ENCODE data around the gene FERMT1. TPM values are rescaled to one million over a fixed set of nuclear protein-coding genes. Genes with fewer than 3 reads are reported as not detected.

FERMT1 gene
- 10 to 100 TPM; 10.9 to 14.0 TPM for polyA plus RNA-seq

- Histone ChIP-seq H3K27ac (ENCODE audit: low read depth in 2 of 2, low read length in 1 of 2) (peak within 1 kb of the TSS; percentile 94 to 95), H3K4me3 (ENCODE audit: low read depth in 1 of 2, low read length in 2 of 2) (peak within 1 kb of the TSS; percentile 62 to 78), H3K9me3 (ENCODE audit: control insufficient read depth in 2 of 2, insufficient read depth in 1 of 2, low read depth in 1 of 2, low read length in 1 of 2) (no peaks in the 10 kb centered on the region), H3K36me3 (ENCODE audit: control insufficient read depth in 2 of 2, insufficient read depth in 2 of 2, low read length in 1 of 2) (peaks cover 0 to 3% of the 10 kb centered on the region in 2 donors), H3K27me3 (ENCODE audit: control insufficient read depth in 1 of 2, insufficient read depth in 2 of 2, low read length in 2 of 2) (no peaks in the 10 kb centered on the region), H3K4me1 (ENCODE audit: control insufficient read depth in 2 of 2, insufficient read depth in 2 of 2, low read length in 1 of 2) (peaks cover 0 to 3% of the 10 kb centered on the region in 2 donors)
- WGBS, 2 donors = 4% methylated on average over 47 to 55 of the region's 55 CpGs
Observed at GRCh38 chr20:6122873-6123648, at the start of gene FERMT1. Gene FERMT1, minus strand, starts transcription at chr20:6123030. Its CDS starts 3,476 bp downstream, at chr20:6119554.

GRCh38 chr20:6169251-6169650, 46.4 kb upstream of the FERMT1 start:
- Histone ChIP-seq H3K36me3 (ENCODE audit: control insufficient read depth in 2 of 2, insufficient read depth in 2 of 2, low read length in 1 of 2) (no peaks in the 10 kb centered on the region), H3K27me3 (ENCODE audit: control insufficient read depth in 1 of 2, insufficient read depth in 2 of 2, low read length in 2 of 2) (no peaks in the 10 kb centered on the region), H3K9me3 (ENCODE audit: control insufficient read depth in 2 of 2, insufficient read depth in 1 of 2, low read depth in 1 of 2, low read length in 1 of 2) (peaks cover 0 to 5% of the 10 kb centered on the region in 2 donors), H3K27ac (ENCODE audit: low read depth in 2 of 2, low read length in 1 of 2) (no peak overlapping the region), H3K4me1 (ENCODE audit: control insufficient read depth in 2 of 2, insufficient read depth in 2 of 2, low read length in 1 of 2) (no peaks in the 10 kb centered on the region), H3K4me3 (ENCODE audit: low read depth in 1 of 2, low read length in 2 of 2) (no peak overlapping the region)

- Histone ChIP-seq H3K9me3 (ENCODE audit: control insufficient read depth in 2 of 2, insufficient read depth in 1 of 2, low read depth in 1 of 2, low read length in 1 of 2) (peaks cover 0 to 5% of the 10 kb centered on the region in 2 donors), H3K36me3 (ENCODE audit: control insufficient read depth in 2 of 2, insufficient read depth in 2 of 2, low read length in 1 of 2) (no peaks in the 10 kb centered on the region), H3K27ac (ENCODE audit: low read depth in 2 of 2, low read length in 1 of 2) (no peak overlapping the region)
Observed at GRCh38 chr20:6168204-6168603, 45.4 kb upstream of the FERMT1 start.

GRCh38 chr20:6165346-6165745, 42.5 kb upstream of the FERMT1 start:
- no peak overlapping the region for H3K27ac ChIP-seq (ENCODE audit: low read depth in 2 of 2, low read length in 1 of 2)
- no peaks in the 10 kb centered on the region for H3K9me3 ChIP-seq (ENCODE audit: control insufficient read depth in 2 of 2, insufficient read depth in 1 of 2, low read depth in 1 of 2, low read length in 1 of 2)
- no peaks in the 10 kb centered on the region for H3K4me1 ChIP-seq (ENCODE audit: control insufficient read depth in 2 of 2, insufficient read depth in 2 of 2, low read length in 1 of 2)
- no peaks in the 10 kb centered on the region for H3K27me3 ChIP-seq (ENCODE audit: control insufficient read depth in 1 of 2, insufficient read depth in 2 of 2, low read length in 2 of 2)
- no peak overlapping the region for H3K4me3 ChIP-seq (ENCODE audit: low read depth in 1 of 2, low read length in 2 of 2)
- H3K36me3 ChIP-seq (ENCODE audit: control insufficient read depth in 2 of 2, insufficient read depth in 2 of 2, low read length in 1 of 2) = no peaks in the 10 kb centered on the region

More at GRCh38 chr20:6168204-6168603, 45.4 kb upstream of the FERMT1 start:
- H3K4me3 ChIP-seq (ENCODE audit: low read depth in 1 of 2, low read length in 2 of 2) = no peak overlapping the region
- no peaks in the 10 kb centered on the region for H3K27me3 ChIP-seq (ENCODE audit: control insufficient read depth in 1 of 2, insufficient read depth in 2 of 2, low read length in 2 of 2)
- no peaks in the 10 kb centered on the region for H3K4me1 ChIP-seq (ENCODE audit: control insufficient read depth in 2 of 2, insufficient read depth in 2 of 2, low read length in 1 of 2)

GRCh38 chr20:6164421-6165341, 41.9 kb upstream of the FERMT1 start:
- Histone ChIP-seq H3K36me3 (ENCODE audit: control insufficient read depth in 2 of 2, insufficient read depth in 2 of 2, low read length in 1 of 2) (no peaks in the 10 kb centered on the region), H3K27ac (ENCODE audit: low read depth in 2 of 2, low read length in 1 of 2) (no peak overlapping the region), H3K9me3 (ENCODE audit: control insufficient read depth in 2 of 2, insufficient read depth in 1 of 2, low read depth in 1 of 2, low read length in 1 of 2) (no peaks in the 10 kb centered on the region), H3K4me1 (ENCODE audit: control insufficient read depth in 2 of 2, insufficient read depth in 2 of 2, low read length in 1 of 2) (no peaks in the 10 kb centered on the region), H3K27me3 (ENCODE audit: control insufficient read depth in 1 of 2, insufficient read depth in 2 of 2, low read length in 2 of 2) (no peaks in the 10 kb centered on the region), H3K4me3 (ENCODE audit: low read depth in 1 of 2, low read length in 2 of 2) (no peak overlapping the region)
- WGBS, 2 donors = 51 to 52% methylated on average over 10 of the region's 10 CpGs

GRCh38 chr20:6160736-6161135, 37.9 kb upstream of the FERMT1 start:
- no peaks in the 10 kb centered on the region for H3K27me3 ChIP-seq (ENCODE audit: control insufficient read depth in 1 of 2, insufficient read depth in 2 of 2, low read length in 2 of 2)
- H3K36me3 ChIP-seq (ENCODE audit: control insufficient read depth in 2 of 2, insufficient read depth in 2 of 2, low read length in 1 of 2) = no peaks in the 10 kb centered on the region
- H3K4me3 ChIP-seq (ENCODE audit: low read depth in 1 of 2, low read length in 2 of 2) = no peak overlapping the region
- H3K27ac ChIP-seq (ENCODE audit: low read depth in 2 of 2, low read length in 1 of 2) = no peak overlapping the region
- H3K9me3 ChIP-seq (ENCODE audit: control insufficient read depth in 2 of 2, insufficient read depth in 1 of 2, low read depth in 1 of 2, low read length in 1 of 2) = peaks cover 0 to 5% of the 10 kb centered on the region in 2 donors
- H3K4me1 ChIP-seq (ENCODE audit: control insufficient read depth in 2 of 2, insufficient read depth in 2 of 2, low read length in 1 of 2) = no peaks in the 10 kb centered on the region
- 76 to 83% methylated on average over 3 of the region's 3 CpGs for WGBS, 2 donors

- 89 to 92% methylated on average over 2 of the region's 2 CpGs for WGBS, 2 donors
Observed at GRCh38 chr20:6157345-6157744, 34.5 kb upstream of the FERMT1 start.

GRCh38 chr20:6152777-6153176, 29.9 kb upstream of the FERMT1 start:
- H3K36me3 ChIP-seq (ENCODE audit: control insufficient read depth in 2 of 2, insufficient read depth in 2 of 2, low read length in 1 of 2) = no peaks in the 10 kb centered on the region
- no peaks in the 10 kb centered on the region for H3K4me1 ChIP-seq (ENCODE audit: control insufficient read depth in 2 of 2, insufficient read depth in 2 of 2, low read length in 1 of 2)
- peaks cover 0 to 5% of the 10 kb centered on the region in 2 donors for H3K9me3 ChIP-seq (ENCODE audit: control insufficient read depth in 2 of 2, insufficient read depth in 1 of 2, low read depth in 1 of 2, low read length in 1 of 2)
- WGBS, 2 donors = 55 to 71% methylated on average over 2 of the region's 2 CpGs
- H3K27ac ChIP-seq (ENCODE audit: low read depth in 2 of 2, low read length in 1 of 2) = no peak overlapping the region
- H3K4me3 ChIP-seq (ENCODE audit: low read depth in 1 of 2, low read length in 2 of 2) = no peak overlapping the region
- no peaks in the 10 kb centered on the region for H3K27me3 ChIP-seq (ENCODE audit: control insufficient read depth in 1 of 2, insufficient read depth in 2 of 2, low read length in 2 of 2)

More at GRCh38 chr20:6157345-6157744, 34.5 kb upstream of the FERMT1 start:
- H3K4me1 ChIP-seq (ENCODE audit: control insufficient read depth in 2 of 2, insufficient read depth in 2 of 2, low read length in 1 of 2) = no peaks in the 10 kb centered on the region
- no peaks in the 10 kb centered on the region for H3K36me3 ChIP-seq (ENCODE audit: control insufficient read depth in 2 of 2, insufficient read depth in 2 of 2, low read length in 1 of 2)
- H3K9me3 ChIP-seq (ENCODE audit: control insufficient read depth in 2 of 2, insufficient read depth in 1 of 2, low read depth in 1 of 2, low read length in 1 of 2) = peaks cover 0 to 5% of the 10 kb centered on the region in 2 donors
- H3K27me3 ChIP-seq (ENCODE audit: control insufficient read depth in 1 of 2, insufficient read depth in 2 of 2, low read length in 2 of 2) = no peaks in the 10 kb centered on the region
- no peak overlapping the region for H3K4me3 ChIP-seq (ENCODE audit: low read depth in 1 of 2, low read length in 2 of 2)
- H3K27ac ChIP-seq (ENCODE audit: low read depth in 2 of 2, low read length in 1 of 2) = no peak overlapping the region

- no peaks in the 10 kb centered on the region for H3K4me1 ChIP-seq (ENCODE audit: control insufficient read depth in 2 of 2, insufficient read depth in 2 of 2, low read length in 1 of 2)
- no peaks in the 10 kb centered on the region for H3K36me3 ChIP-seq (ENCODE audit: control insufficient read depth in 2 of 2, insufficient read depth in 2 of 2, low read length in 1 of 2)
- no peaks in the 10 kb centered on the region for H3K9me3 ChIP-seq (ENCODE audit: control insufficient read depth in 2 of 2, insufficient read depth in 1 of 2, low read depth in 1 of 2, low read length in 1 of 2)
- no peaks in the 10 kb centered on the region for H3K27me3 ChIP-seq (ENCODE audit: control insufficient read depth in 1 of 2, insufficient read depth in 2 of 2, low read length in 2 of 2)
- no peak overlapping the region for H3K4me3 ChIP-seq (ENCODE audit: low read depth in 1 of 2, low read length in 2 of 2)
- no peak overlapping the region for H3K27ac ChIP-seq (ENCODE audit: low read depth in 2 of 2, low read length in 1 of 2)
- 85 to 91% methylated on average over 7 of the region's 7 CpGs for WGBS, 2 donors
Observed at GRCh38 chr20:6148073-6148472, 25.2 kb upstream of the FERMT1 start.
